Measurements from ENCODE around the gene RPUSD3. TPM values are rescaled to one million over a fixed set of nuclear protein-coding genes. Genes with fewer than 3 reads are reported as not detected.

RPUSD3 gene
- total RNA-seq, 1 donor from 2014 or later, result 30.5 TPM

- Histone ChIP-seq H3K27ac (peak within 1 kb of the TSS; percentile 100), H3K79me2 (ENCODE audit: low read depth) (peaks cover 63% of the 10 kb centered on the region), H3F3A (ENCODE audit: low read depth) (peaks cover 26% of the 10 kb centered on the region), H3K4me2 (peak within 1 kb of the TSS; percentile 92), H3K27me3 (no peaks in the 10 kb centered on the region), H3K9me3 (ENCODE audit: low read depth) (no peaks in the 10 kb centered on the region), H2AFZ (replicated peaks) (peak within 1 kb of the TSS; percentile 87), H3K4me1 (peaks cover 11% of the 10 kb centered on the region), H4K20me1 (ENCODE audit: low read depth) (peaks cover 14% of the 10 kb centered on the region), H3K9ac (peak within 1 kb of the TSS; percentile 100), H3K4me3 (peak within 1 kb of the TSS; percentile 93), H3K36me3 (no peaks in the 10 kb centered on the region)
- peak; percentile 97 for DNase-seq (ENCODE audit: low spot score)
- H3K4me1 Mint-ChIP-seq, result peaks cover 21% of the 10 kb centered on the region
- H3K36me3 Mint-ChIP-seq, result peaks cover 21% of the 10 kb centered on the region
- H3K9me3 Mint-ChIP-seq, result no peaks in the 10 kb centered on the region
- peak within 1 kb of the TSS; percentile 96 for H3K4me3 Mint-ChIP-seq
- peaks cover 7% of the 10 kb centered on the region for H3K27me3 Mint-ChIP-seq (ENCODE audit: insufficient read depth, low read depth)
- peak; percentile 36 for TF ChIP-seq EZH2 (IDR thresholded peaks at IDR 0.05)
- TF ChIP-seq CTCF (IDR thresholded peaks at IDR 0.05), result no peak
- peak within 1 kb of the TSS; percentile 100 for H3K27ac Mint-ChIP-seq
These were observed 51.2 kb downstream of the RPUSD3 start, which contains the start of the genes ARPC4 and TADA3 for GRCh38 chr3:9792405-9793160. Gene ARPC4 (plus strand): TSS chr3:9793082. CDS start chr3:9793122, 40 bp downstream. Gene TADA3 (minus strand): TSS chr3:9792473. CDS start chr3:9791466, 1,007 bp downstream.

GRCh38 chr3:9791790-9792404 lies 51.9 kb downstream of the RPUSD3 start:
- Mint-ChIP-seq H3K36me3 (peaks cover 25% of the 10 kb centered on the region), H3K4me1 (peaks cover 21% of the 10 kb centered on the region), H3K4me3 (peak overlapping the region; percentile 96), H3K27me3 (ENCODE audit: insufficient read depth, low read depth) (peaks cover 7% of the 10 kb centered on the region), H3K9me3 (no peaks in the 10 kb centered on the region), H3K27ac (peak overlapping the region; percentile 100)
- Histone ChIP-seq H3K79me2 (ENCODE audit: low read depth) (peaks cover 56% of the 10 kb centered on the region), H3K9ac (peak overlapping the region; percentile 100), H3K4me3 (peak overlapping the region; percentile 93), H2AFZ (replicated peaks) (peak overlapping the region; percentile 87), H3K27ac (peak overlapping the region; percentile 100), H4K20me1 (ENCODE audit: low read depth) (peaks cover 14% of the 10 kb centered on the region), H3F3A (ENCODE audit: low read depth) (peaks cover 26% of the 10 kb centered on the region), H3K4me2 (peak overlapping the region; percentile 92), H3K36me3 (no peaks in the 10 kb centered on the region), H3K9me3 (ENCODE audit: low read depth) (no peaks in the 10 kb centered on the region), H3K4me1 (peaks cover 11% of the 10 kb centered on the region), H3K27me3 (no peaks in the 10 kb centered on the region)
- no peak for DNase-seq (ENCODE audit: low spot score)
- TF ChIP-seq CTCF (IDR thresholded peaks at IDR 0.05), result no peak
- no peak for TF ChIP-seq EZH2 (IDR thresholded peaks at IDR 0.05)
- no peak for TF ChIP-seq EZH2phosphoT487 (IDR thresholded peaks at IDR 0.05)

- no peak overlapping the region for H3K9ac ChIP-seq
- H3K9me3 Mint-ChIP-seq, result no peaks in the 10 kb centered on the region
- peak overlapping the region; percentile 96 for H3K4me3 Mint-ChIP-seq
- H3K36me3 Mint-ChIP-seq, result peaks cover 25% of the 10 kb centered on the region
- no peak overlapping the region for H3K27ac ChIP-seq
- no peaks in the 10 kb centered on the region for H3K27me3 ChIP-seq
- TF ChIP-seq EZH2 (IDR thresholded peaks at IDR 0.05) (no peak), CTCF (IDR thresholded peaks at IDR 0.05) (no peak)
- H2AFZ ChIP-seq (replicated peaks), result no peak overlapping the region
- peak overlapping the region; percentile 74 for H3K27ac Mint-ChIP-seq
- H3K79me2 ChIP-seq (ENCODE audit: low read depth), result peaks cover 48% of the 10 kb centered on the region
- no peak overlapping the region for H3K4me3 ChIP-seq
- peaks cover 14% of the 10 kb centered on the region for H4K20me1 ChIP-seq (ENCODE audit: low read depth)
- no peak for DNase-seq (ENCODE audit: low spot score)
- H3K27me3 Mint-ChIP-seq (ENCODE audit: insufficient read depth, low read depth), result peaks cover 7% of the 10 kb centered on the region
- H3F3A ChIP-seq (ENCODE audit: low read depth), result peaks cover 29% of the 10 kb centered on the region
- H3K9me3 ChIP-seq (ENCODE audit: low read depth), result no peaks in the 10 kb centered on the region
- H3K4me1 ChIP-seq, result peaks cover 11% of the 10 kb centered on the region
- peaks cover 21% of the 10 kb centered on the region for H3K4me1 Mint-ChIP-seq
- H3K4me2 ChIP-seq, result peak overlapping the region; percentile 92
- H3K36me3 ChIP-seq, result peaks cover 5% of the 10 kb centered on the region
These were observed 52.7 kb downstream of the RPUSD3 start for GRCh38 chr3:9791127-9791526.

Other genes with a start within 250 kb of the RPUSD3 start
- 22.6 and 41.8 TPM in 2 replicates for gene MTMR14, start 194.5 kb downstream of the RPUSD3 start, total RNA-seq (ENCODE audit: low replicate concordance)
- 0.43 TPM in 1 of 2 replicates, not detected in the other for gene CPNE9, start 140.2 kb downstream of the RPUSD3 start, total RNA-seq (ENCODE audit: low replicate concordance)
- gene BRPF1, start 112.3 kb downstream of the RPUSD3 start, total RNA-seq (ENCODE audit: low replicate concordance), result 12.1 and 17.5 TPM in 2 replicates
- gene OGG1, start 94.1 kb downstream of the RPUSD3 start, total RNA-seq (ENCODE audit: low replicate concordance), result 15.8 and 33.8 TPM in 2 replicates
- gene CAMK1, start 74.1 kb downstream of the RPUSD3 start, total RNA-seq (ENCODE audit: low replicate concordance), result 24.9 and 32.4 TPM in 2 replicates
- 50.8 and 86.3 TPM in 2 replicates for gene TADA3, start 51.5 kb downstream of the RPUSD3 start, total RNA-seq (ENCODE audit: low replicate concordance)
- 126 and 146 TPM in 2 replicates for gene ARPC4, start 50.9 kb downstream of the RPUSD3 start, total RNA-seq (ENCODE audit: low replicate concordance)
- gene TTLL3, start 33.7 kb downstream of the RPUSD3 start, total RNA-seq (ENCODE audit: low replicate concordance), result 15.0 and 36.1 TPM in 2 replicates
- not detected in 2 replicates for gene CIDEC, start 36.2 kb upstream of the RPUSD3 start, total RNA-seq (ENCODE audit: low replicate concordance)
- 32.7 and 42.1 TPM in 2 replicates for gene JAGN1, start 46.6 kb upstream of the RPUSD3 start, total RNA-seq (ENCODE audit: low replicate concordance)
- gene IL17RE, start 58.8 kb upstream of the RPUSD3 start, total RNA-seq (ENCODE audit: low replicate concordance), result 0.56 TPM in 1 of 2 replicates, not detected in the other
- gene IL17RC, start 73.1 kb upstream of the RPUSD3 start, total RNA-seq (ENCODE audit: low replicate concordance), result 3.1 and 6.5 TPM in 2 replicates
- 14.1 and 28.7 TPM in 2 replicates for gene CRELD1, start 89.8 kb upstream of the RPUSD3 start, total RNA-seq (ENCODE audit: low replicate concordance)
- gene PRRT3, start 108.4 kb upstream of the RPUSD3 start, total RNA-seq (ENCODE audit: low replicate concordance), result 2.6 and 11.6 TPM in 2 replicates
- 37.1 and 50.2 TPM in 2 replicates for gene EMC3, start 142.8 kb upstream of the RPUSD3 start, total RNA-seq (ENCODE audit: low replicate concordance)
- 85.0 and 117 TPM in 2 replicates for gene FANCD2, start 182.4 kb upstream of the RPUSD3 start, total RNA-seq (ENCODE audit: low replicate concordance)